Stimulated activated CD4-positive, alpha-beta T cell treated with anti-CD3 and anti-CD28 coated beads, TNF-alpha, amount 100 ng/mL, for 1 hour (primary cell): ENCODE results near the gene AFF4.

Experiments used
- DNase-seq, 3 donors: peaks; one replicate each; pipeline ENCODE4 v3.0.0-alpha.2; 2020; ENCODE audit warnings: low read depth in 3 of 3, low spot score in 1 of 3

AFF4 gene

DNA sequence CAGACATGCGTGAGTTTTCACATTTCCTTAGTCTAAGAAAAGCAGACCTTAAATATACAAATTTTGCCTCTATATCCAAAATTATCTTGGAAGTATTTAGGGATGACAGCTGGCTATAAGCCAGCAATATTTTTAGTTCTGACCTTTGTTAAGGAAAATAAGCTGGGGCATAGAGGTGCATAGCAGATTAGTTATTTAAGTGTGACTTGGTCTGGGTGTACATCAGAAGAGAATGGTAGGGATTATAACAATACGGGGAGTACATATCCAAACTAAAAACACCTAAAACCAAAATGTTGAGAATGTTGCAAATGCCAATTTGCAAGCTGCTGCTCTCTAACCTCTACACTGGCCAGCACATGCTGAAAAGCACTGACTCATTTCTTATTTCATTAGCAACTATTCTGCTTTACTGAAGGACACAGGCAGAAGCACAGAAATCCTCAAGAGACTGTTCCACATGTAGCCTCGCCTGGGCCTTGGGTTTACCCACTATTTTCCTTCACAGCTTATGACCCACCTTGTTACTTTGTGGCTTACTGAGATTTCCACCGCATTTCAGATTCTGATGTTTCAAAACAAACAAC lies 67.6 kb downstream of the AFF4 start:
- no peak for DNase-seq

DNA sequence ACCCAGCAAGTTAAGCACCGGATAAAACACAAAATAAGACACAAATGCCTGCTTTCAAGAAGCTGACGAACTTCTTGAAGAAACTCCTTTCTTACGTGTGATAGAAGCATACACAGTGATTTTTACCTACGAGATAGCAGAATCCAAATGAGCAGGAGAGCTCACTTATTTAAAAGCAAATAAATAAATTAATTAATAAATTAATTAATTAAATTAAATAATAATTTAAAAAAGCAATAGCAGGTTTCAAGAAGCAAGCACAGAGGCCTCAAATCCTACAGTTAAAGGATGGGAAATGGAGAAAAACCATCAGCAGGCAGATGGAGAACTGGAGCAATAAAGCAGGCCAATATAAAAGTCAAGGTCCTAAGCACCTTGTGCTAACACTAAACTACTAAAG lies 72.6 kb downstream of the AFF4 start:
- no peak for DNase-seq

DNA sequence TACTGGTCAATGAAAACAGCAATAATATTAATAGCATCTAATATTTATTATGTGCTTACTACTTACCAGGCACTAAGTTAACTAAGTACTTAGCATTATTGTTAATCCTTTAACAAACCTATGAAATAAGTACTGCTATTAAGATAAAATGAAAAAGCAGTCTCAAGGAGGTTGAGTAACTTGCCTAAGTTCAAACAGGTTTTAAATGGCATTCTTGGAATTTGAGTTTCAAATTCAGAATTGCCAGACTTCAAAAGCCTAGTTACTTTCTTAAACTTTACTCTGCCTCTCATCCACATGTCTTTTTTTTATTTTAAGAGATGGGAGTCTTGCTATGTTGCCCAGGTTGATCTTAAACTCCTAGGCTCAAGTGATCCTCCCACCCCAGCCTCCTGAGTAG lies 73.9 kb downstream of the AFF4 start:
- no peak for DNase-seq

DNA sequence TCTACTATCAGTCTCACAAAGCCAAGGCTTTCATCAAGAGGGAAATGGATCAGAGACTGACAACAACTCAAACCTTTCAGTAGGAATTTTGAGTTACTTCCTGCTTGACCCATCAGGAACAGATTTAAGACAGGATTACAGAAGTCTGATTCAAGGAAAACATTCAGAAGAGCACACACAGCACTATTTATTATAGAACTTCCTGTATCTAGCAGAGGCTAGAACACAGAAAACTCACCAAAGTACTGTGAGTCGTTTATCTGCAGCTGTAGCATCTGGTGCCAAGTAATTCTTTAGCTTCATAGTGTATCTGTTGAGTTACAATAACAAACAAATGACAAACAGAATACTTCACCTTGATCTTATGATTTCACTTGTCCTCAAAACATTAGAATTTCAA lies 76.2 kb downstream of the AFF4 start:
- DNase-seq, result no peak

DNA sequence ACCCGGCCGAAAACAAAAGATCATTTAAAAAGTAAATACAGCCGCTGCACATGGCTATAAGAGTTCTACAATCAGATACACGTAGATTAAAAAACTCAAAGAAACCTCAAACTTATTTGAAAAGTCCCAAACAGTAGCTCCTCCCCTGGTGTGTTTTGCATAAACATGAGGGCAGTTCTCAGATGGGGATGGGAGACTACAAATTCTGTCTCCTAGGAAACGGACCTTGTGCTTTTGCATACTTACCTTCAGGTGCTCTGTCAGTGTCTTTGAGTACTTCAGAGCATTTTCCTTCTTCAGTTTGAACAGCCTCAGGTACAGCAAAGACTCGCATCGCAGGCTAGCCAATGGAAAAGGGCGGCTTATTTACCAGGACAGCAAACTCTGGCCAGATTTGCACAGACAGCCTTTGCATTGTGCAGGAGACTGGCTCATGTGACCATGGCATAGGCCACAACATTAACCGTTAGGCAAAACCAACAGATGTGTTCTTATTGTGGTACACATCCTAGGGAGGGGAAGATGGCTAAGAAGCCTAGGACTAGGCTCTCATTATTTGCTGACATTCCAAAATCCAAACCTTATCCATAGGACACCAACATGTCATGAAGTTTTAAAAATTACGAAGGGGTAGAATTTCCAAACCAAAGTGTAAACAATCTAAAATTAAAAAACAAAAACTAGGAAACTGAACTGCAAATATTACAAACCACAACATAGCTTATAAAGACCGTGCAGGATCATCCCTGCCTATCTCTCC lies 77.2 kb downstream of the AFF4 start:
- DNase-seq, result no peak

DNA sequence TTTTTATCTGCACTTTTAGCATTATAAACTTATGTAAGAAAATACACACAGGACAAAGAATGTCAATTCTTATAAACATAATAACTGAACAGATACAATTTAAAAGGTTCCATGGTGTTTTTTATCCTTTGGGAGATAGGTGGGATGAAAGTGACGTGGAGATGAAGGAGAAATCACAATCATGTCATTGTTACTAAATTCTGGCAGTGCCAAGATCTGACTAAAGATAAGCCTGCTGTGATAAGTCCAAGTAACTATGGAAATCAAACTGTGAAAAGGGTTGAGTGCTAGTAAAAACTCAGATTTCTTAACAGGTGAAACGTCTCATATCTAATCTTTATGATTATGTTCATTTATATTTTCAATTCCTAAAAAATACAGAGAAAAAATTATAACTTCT lies 78.9 kb downstream of the AFF4 start:
- DNase-seq, result no peak

DNA sequence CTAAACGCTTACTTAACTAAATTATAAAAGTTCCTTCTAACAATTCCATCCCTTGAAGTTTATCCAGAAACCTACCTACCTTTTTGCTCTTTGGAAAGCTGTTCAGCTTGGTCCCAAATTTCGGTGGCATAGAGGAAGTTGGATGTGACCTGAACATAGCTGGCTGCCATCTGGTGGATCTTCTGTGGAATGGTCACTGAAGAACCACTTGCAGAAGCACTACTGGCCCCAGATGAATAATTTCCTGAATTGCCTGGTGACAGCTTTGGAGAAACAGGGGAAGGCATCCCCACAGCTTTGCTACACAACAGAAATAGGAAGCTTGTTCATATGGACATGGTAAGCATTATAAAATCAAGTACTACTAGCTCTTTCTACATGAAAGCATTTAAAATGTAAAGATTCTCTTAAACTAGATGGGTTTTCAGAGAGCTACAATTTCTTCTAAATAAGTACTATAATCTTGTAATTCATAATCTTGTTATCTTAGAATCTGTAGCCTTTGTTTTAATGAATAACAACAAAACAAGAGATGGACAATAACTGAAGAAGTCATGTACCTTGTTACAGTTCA lies 80.1 kb downstream of the AFF4 start:
- no peak for DNase-seq

DNA sequence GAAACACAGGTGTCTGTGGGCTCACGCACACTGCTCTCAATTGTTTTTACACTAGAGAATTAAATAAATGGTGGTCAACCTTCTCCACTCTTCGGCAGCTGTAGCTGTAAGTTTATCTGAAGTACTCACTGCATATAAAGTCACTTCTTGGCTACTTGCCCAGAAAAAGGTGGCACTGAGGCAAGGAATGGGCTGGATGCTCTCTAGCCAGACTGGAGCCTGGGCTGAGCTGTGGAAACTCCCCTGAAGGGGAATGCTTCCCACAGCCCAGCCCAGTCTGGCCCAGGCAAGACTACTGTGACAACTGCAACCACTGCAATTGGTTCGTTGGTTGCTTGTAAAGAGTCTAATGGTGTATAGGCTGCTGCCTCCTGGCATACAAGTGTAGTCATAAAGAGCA lies 85.5 kb downstream of the AFF4 start:
- no peak for DNase-seq

DNA sequence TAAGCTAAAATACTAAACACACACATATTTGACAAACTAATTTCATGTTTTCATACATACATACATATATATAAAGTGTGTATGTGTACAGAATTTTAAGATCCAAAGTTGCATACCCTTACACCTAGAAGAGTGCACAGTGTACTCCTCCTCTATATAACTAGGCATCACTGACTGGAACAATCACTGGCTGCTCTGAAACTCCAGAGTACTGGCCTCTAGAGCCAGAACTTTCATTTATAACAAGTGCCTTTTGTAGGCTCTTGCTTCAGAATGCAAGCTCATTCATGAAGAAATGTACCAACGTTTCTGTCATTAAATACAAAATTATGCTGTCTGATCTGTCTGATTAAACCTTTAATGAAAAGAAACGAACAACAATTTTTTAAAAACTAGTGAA lies 86.0 kb downstream of the AFF4 start:
- no peak for DNase-seq

DNA sequence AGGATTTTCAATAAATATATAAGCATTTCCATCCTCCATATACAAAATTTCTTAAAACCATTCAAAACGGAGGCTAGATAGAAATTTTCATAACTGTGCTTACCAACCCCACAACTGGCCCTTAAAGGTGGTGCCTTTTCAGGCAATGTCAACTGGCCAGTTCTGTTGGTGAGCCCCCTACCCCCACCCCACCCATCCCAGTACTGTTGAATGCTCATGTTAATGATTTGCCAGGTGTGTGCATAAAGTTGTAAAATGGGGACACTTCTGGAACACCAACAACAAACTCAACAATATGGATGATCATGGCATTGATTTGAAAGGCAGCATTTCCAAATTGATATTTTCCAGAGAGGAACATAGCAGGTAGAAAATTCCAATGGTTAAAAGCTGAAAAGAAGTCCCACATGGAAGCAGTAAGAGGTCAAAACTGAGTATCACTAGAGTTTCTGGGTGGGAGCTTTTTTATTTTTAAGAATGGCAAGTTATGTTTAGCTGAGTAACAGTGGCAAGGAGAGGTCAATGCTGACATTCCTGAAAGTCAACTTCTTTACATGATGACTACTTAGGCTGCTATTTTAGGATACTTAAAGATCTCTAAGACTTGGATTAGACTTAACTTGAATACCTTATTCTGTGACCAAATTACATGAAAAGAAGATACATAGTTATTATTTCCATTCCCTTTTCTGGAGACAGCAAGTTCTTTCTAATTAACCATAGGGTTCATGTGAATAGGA lies 87.2 kb downstream of the AFF4 start:
- DNase-seq, result no peak

DNA sequence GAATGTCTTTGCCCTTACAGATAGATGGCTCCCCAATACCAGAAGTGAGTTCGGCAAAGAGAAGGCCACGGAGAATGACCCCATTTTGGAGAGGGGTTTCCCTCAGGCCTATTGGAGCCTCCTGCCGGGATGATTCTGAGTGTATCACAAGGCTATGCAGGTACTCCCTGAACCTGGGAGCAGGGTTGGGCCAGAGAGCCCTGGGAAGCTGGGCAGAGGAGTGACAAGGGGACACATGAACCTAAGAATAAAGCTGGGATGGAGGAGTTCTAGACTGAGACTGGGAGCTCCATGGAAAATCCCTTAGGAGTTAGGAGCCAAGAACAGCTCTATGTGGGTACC lies 89.5 kb downstream of the AFF4 start:
- no peak for DNase-seq

DNA sequence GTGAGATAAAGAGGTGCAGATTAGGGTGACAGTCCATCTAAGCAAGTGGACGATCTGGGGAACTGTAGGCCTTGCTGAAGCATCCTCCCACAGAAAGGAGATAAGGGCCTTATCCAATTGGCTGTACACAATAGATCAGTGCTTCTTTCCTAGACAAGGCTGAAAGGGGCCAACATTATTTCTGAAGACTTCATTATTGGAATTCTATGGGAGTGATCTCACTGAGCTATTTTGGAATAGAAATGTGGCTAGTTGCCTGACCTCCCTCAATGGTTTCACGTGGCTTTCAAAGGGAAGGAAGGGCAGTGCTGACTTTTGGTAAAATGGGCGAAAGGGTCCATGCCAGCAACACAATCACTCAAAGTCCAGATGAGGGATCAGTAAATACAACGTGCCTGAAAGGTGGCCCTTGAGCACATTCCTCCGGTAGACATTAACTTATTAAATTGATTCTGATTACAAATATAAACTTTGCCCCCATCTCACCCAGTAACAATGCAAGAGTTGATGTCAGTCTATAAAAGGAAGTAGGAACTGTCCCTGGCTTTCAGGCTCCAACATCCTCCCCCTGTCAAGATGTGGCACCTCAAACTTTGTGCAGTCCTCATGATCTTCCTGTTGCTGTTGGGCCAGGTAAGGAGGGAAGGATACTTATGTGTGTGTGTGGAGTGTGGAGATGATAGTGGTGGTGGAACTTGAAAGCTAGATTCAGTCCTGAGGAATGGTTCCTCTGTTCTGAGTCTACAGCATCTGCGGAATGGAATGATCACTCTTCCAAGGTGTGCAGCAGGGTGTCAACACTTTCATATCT lies 90.1 kb downstream of the AFF4 start, which contains the start of gene LEAP2:
Gene LEAP2, plus strand, starts transcription at position 550 of the 811 bp plus-strand sequence. Its CDS starts 27 bp downstream, at position 577.
- no peak for DNase-seq

DNA sequence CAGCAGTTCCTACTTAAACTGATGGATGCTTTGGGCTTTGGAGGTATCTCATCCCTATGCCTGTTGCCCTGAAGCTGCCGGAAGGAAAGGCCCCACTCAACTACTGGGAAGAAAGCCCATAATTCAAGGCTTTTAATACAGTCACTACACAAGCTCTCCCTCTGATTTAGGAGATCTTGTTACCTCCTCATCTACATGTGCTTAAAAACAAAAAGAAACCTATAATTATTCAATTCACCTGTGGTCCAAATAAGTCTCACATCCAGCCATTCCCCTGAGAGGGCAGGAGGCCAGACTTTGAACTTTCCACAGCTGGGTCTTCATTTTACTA lies 90.7 kb downstream of the AFF4 start:
- no peak for DNase-seq

DNA sequence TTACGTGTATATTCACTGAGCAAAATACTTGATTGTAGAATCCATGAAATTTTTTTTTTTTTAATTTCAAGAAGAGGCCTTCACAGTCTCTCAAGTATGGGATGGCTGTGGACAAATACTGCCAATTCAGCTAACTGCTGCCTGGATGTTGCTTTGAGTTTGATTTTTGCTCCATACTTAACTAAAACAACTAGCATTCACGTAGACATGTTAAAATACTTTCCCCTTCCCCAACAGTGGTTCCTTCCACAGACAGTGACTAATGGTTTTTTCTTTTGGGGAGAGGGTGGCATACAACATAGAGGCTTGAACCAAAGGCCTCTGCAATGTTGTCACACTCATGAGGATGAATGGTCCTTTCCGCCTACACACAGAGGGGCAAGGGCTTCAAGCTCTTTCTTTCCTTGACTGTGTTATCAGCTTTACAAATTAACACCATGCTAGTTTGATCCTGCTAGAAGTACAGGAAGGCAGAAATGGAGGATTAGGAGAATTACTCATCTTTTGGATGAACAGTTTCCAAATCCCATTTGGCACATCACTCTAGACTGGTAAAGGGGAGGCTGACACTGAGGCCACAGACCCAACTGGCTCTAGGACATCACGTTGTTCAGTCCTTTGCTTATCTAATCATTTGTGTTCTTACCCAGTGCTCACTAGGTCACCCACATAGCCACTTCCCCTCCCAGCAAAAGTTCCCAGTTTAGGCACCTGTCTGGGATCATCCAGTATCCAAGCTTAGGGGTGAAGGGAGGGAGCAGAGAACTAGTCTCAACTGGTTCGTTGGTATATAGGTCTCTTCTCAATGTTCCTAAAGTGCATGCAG lies 91.8 kb downstream of the AFF4 start:
- DNase-seq, result no peak

DNA sequence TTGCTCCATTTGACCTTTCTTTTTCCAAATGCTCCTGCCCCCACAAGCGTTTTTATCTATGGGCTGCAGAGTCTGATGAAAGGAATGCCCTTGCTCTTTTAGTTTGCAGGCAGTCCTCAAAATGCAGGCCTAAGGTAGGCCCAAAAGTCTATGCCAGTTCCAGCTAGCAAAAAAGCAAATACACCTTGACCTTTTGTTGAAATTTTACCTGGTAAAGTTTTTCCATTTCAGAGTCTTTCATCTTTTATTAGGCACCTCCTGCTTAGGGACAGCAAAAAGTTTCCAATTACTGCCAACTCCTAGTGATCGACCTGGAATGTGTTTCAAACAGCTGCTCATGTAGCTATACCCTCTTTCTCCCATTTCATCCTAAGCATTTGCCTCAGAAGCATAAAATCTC lies 92.6 kb downstream of the AFF4 start:
- DNase-seq, result no peak

DNA sequence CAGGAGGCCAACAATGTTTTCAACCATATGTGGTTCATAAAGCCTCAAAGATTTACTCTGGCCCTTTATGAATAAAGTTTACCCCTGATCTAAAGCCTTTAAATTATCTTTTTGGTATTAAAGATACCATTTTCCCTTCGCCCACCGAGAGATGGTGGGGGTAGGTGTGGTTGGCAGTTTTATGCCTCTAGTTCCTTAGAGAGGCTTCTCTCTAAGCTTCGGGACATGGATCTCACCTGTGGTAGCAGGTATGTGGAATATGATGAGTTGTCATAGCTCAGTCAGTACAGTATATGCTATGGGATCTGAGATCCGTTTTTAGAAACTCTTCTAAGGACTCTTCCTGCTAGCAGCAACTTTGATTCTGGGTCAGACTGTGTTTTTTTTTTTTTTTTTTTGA lies 94.7 kb downstream of the AFF4 start:
- DNase-seq, result no peak

DNA sequence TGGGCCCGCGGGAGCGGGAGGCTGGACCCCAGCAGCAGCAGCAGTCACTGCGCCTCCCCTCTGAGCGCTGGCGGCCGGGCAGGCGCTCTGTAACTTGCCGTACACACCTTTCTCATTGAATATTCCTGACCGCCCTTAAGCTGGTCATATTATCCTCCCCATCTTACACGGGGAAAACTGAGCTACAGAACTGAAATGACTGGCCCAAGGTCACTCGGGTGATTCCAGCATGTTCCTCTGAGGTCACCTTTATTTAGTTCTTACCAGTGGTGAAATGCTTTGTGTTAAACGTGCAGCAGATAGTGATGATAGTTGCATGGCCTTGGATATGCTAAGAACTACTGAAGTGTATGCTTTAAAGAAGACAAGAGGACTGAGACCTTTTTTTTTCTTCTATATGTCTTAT lies 96.4 kb downstream of the AFF4 start:
- DNase-seq, result no peak

DNA sequence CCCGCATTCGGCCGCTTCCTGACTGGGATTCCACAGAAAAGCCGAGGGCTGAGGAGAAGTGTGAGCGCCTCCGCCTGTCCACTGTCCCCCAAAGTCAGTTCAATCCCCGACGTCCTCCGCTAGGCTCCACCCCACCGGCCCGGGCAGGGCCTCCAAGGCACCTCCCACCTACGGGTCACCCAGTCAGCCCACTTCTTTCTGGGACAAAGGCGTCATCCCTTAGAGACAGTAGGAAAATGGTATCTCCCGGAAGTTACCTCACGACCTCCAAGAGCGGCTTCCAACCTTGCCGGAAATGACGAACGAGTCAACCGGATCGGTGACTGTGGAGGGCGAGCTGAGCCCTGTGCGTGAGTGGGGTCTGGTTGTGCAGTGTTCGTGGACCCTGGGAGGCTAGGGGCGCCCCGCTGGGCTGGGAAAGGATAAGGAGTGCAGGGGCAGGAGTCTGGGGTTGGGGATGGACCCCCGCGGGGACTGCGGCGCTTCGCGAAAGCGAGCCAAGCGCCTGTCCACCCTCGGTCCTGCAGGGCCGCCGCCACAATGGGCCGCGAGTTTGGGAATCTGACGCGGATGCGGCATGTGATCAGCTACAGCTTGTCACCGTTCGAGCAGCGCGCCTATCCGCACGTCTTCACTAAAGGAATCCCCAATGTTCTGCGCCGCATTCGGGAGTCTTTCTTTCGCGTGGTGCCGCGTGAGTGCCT lies 96.9 kb downstream of the AFF4 start, which contains the start of the genes GDF9 and UQCRQ:
Gene GDF9, minus strand, starts transcription at position 128 of the 704 bp plus-strand sequence. CDS start 1,936 bp downstream, outside the sequence.
Gene UQCRQ, plus strand, starts transcription at position 301 of the 704 bp plus-strand sequence. Its CDS starts 240 bp downstream, at position 541.
- DNase-seq, result peak; percentile 67 to 80 (median 76)

DNA sequence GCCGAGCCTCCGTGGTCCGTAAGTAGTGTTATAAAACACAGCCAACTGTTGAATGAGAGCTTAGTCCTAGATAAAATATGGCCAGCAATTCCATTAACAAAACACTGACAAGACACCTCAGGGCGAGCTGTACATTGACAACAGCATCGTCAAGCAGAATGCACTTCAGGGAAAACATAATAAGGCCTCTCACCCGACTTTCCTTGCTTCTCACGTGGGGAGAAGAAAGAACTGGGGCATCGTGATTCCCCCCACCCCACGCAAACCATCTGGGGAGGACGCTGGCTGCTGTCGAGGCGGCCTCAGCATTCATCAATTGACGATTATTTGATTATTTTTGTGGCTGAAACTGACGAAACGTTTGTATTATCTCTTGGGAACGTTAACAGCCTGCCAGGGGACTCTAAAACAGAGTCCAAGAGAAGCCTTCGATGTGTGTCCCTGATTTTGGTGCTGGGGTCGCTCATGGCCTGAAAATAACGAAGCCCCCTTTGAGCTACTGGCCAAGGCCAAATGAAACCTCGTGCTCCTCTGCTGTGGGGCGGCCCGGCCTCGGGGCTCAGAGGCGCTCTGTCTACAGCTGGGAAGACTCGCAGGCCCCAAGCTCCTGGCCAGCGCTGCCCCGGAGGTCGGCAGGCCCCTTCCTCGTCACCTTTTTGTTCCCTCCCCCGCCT lies 97.6 kb downstream of the AFF4 start:
- DNase-seq, result no peak
